H1 (cell line): ENCODE data around the gene CDH22.

ENCODE experiments used
- CHD1 ChIP-seq: IDR thresholded peaks from 2 replicates; pipeline ENCODE4 v1.6.1; 2012; ENCODE audit warnings: low read depth, low read length, improper control_type of control experiment
- EP300 ChIP-seq, 2 experiments: IDR thresholded peaks; 1 replicate in 1 of 2; 2 replicates in 1 of 2; pipeline ENCODE4 v1.6.1; 2011 to 2012; ENCODE audit warnings: low read depth in 2 of 2, low read length in 2 of 2, mild to moderate bottlenecking in 2 of 2, borderline replicate concordance in 1 of 2, inconsistent platforms in 1 of 2, moderate library complexity in 1 of 2
- FOSL1 ChIP-seq: IDR thresholded peaks from 2 replicates; pipeline ENCODE4 v1.6.1; 2011; ENCODE audit warnings: mild to moderate bottlenecking, low read depth, low read length, moderate library complexity; ENCODE audit not compliant: insufficient read depth
- JUND ChIP-seq: IDR thresholded peaks from 2 replicates; pipeline ENCODE4 v1.6.1; 2011; ENCODE audit warnings: mild to moderate bottlenecking, improper control_type of control experiment, low read length
- POLR2A ChIP-seq, 2 experiments: IDR thresholded peaks; 1 replicate in 1 of 2; 2 replicates in 1 of 2; pipeline ENCODE4 v1.6.1; 2011; ENCODE audit warnings: low read depth in 2 of 2, low read length in 2 of 2, mild to moderate bottlenecking in 2 of 2; ENCODE audit errors: control extremely low read depth in 1 of 2
- POLR2AphosphoS5 ChIP-seq: IDR thresholded peaks from 2 replicates; pipeline ENCODE4 v1.6.1; 2011; ENCODE audit warnings: low read depth, low read length
- RAD21 ChIP-seq, 2 experiments: IDR thresholded peaks in 1 of 2; conservative IDR thresholded peaks in 1 of 2; 2 replicates each; pipeline ENCODE4 v1.6.1; 2011; ENCODE audit warnings: low read depth in 2 of 2, low read length in 2 of 2, improper control_type of control experiment in 1 of 2, inconsistent platforms in 1 of 2, mild to moderate bottlenecking in 1 of 2, moderate library complexity in 1 of 2
- RFX5 ChIP-seq: IDR thresholded peaks from 2 replicates; pipeline ENCODE4 v1.6.1; 2011; ENCODE audit warnings: low read depth, low read length, improper control_type of control experiment, borderline replicate concordance
- YY1 ChIP-seq: IDR thresholded peaks from 2 replicates; pipeline ENCODE4 v1.6.1; 2011; ENCODE audit warnings: low read depth, mild to moderate bottlenecking, low read length
- TF ChIP-seq, protein P1 (sequence below), 3 experiments: IDR thresholded peaks; 1 replicate in 2 of 3; 2 replicates in 1 of 3; pipeline versions ENCODE4 v1.5.1 to v1.6.1; 2011; ENCODE audit warnings: low read length in 3 of 3, mild to moderate bottlenecking in 3 of 3, inconsistent platforms in 2 of 3, low read depth in 1 of 3, moderate library complexity in 1 of 3; ENCODE audit not compliant: insufficient read depth in 1 of 3; ENCODE audit errors: control extremely low read depth in 1 of 3
- TF ChIP-seq, protein P2 (sequence below): IDR thresholded peaks from 2 replicates; pipeline ENCODE4 v1.6.1; 2011; ENCODE audit warnings: low read length, improper control_type of control experiment

DNA sequence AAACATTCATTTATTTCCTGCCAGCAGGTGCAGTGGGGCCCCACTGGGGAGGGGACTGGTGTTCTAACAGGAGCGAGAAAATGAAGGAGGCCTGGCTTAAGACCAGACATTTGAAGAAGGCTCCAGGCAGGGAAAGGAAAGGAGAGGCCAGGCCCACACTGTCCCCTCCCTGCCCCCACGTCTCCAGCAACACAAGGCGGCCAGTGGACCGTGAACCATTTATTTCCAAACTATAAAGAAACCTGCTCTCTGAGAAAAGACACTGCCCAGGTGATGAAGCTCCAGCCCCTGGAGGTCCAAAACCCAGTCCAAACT is 41.4 kb upstream of the CDH22 start:
- TF ChIP-seq, protein P1, sequence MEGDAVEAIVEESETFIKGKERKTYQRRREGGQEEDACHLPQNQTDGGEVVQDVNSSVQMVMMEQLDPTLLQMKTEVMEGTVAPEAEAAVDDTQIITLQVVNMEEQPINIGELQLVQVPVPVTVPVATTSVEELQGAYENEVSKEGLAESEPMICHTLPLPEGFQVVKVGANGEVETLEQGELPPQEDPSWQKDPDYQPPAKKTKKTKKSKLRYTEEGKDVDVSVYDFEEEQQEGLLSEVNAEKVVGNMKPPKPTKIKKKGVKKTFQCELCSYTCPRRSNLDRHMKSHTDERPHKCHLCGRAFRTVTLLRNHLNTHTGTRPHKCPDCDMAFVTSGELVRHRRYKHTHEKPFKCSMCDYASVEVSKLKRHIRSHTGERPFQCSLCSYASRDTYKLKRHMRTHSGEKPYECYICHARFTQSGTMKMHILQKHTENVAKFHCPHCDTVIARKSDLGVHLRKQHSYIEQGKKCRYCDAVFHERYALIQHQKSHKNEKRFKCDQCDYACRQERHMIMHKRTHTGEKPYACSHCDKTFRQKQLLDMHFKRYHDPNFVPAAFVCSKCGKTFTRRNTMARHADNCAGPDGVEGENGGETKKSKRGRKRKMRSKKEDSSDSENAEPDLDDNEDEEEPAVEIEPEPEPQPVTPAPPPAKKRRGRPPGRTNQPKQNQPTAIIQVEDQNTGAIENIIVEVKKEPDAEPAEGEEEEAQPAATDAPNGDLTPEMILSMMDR (IDR thresholded peaks at IDR 0.05; ENCODE audit: control extremely low read depth in 1 of 3, insufficient read depth in 1 of 3, low read depth in 1 of 3, low read length in 3 of 3): no peak
- TF ChIP-seq CHD1 (no peak), POLR2AphosphoS5 (no peak), YY1 (no peak), RAD21 (IDR thresholded peaks at IDR 0.05 in 1 of 2, conservative IDR thresholded peaks at IDR 0.05 in 1 of 2; ENCODE audit: low read depth in 2 of 2, low read length in 2 of 2) (no peak), EP300 (IDR thresholded peaks at IDR 0.05; ENCODE audit: borderline replicate concordance in 1 of 2, low read depth in 2 of 2, low read length in 2 of 2) (no peak), FOSL1 (no peak), JUND (no peak), POLR2A (IDR thresholded peaks at IDR 0.05; ENCODE audit: control extremely low read depth in 1 of 2, low read depth in 2 of 2, low read length in 2 of 2) (no peak), RFX5 (no peak)
- TF ChIP-seq, protein P2, sequence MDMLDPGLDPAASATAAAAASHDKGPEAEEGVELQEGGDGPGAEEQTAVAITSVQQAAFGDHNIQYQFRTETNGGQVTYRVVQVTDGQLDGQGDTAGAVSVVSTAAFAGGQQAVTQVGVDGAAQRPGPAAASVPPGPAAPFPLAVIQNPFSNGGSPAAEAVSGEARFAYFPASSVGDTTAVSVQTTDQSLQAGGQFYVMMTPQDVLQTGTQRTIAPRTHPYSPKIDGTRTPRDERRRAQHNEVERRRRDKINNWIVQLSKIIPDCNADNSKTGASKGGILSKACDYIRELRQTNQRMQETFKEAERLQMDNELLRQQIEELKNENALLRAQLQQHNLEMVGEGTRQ: no peak
